Superior temporal gyrus (tissue), 1 donor: ENCODE data around the gene GPR21.

Source experiments
- DNase-seq: peaks from one replicate; pipeline ENCODE4 v3.0.0-alpha.2; 2016; ENCODE audit errors: extremely low spot score

The GPR21 gene, protein sequence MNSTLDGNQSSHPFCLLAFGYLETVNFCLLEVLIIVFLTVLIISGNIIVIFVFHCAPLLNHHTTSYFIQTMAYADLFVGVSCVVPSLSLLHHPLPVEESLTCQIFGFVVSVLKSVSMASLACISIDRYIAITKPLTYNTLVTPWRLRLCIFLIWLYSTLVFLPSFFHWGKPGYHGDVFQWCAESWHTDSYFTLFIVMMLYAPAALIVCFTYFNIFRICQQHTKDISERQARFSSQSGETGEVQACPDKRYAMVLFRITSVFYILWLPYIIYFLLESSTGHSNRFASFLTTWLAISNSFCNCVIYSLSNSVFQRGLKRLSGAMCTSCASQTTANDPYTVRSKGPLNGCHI

DNA sequence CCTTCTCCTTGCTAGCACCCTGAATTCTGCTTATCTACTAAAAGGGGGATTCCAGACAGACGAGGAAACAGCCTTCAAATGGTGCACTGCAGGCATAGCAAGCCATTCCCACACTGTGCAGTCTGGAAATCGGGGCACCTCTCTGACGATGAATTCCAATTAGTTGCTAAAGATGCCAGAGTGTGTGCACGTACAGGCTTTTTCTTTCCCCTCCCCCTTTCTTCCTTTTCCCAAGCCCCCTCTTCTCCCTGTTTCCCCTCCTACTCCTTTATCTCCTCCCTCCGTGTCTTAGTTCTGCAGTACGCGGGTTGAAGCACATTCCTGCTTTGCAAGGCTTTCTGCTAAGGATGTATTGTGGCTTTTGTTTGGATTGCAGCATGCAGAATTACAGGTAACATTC is at the start of gene GPR21:
TSS of gene GPR21 (plus strand) at position 316 of the 400 bp plus-strand sequence. CDS start 900 bp downstream, outside the sequence.
- peak; percentile 54 for DNase-seq

DNA sequence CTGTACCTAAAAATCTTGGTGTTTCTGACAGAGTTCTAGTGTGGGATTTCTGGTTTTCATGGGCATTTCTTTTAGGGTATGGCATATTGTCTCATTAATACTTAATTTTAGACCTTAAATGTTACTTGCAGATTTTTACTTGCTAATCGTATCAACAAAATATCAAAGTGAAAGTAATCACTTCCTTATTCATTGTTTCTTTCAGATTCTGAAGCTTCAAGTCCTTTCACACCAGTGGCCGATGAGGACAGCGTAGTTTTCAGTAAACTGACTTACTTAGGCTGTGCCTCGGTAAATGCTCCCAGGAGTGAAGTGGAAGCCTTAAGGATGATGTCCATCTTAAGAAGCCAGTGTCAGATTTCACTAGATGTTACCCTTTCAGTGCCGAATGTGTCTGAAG is 47.5 kb upstream of the GPR21 start:
- peak; percentile 13 for DNase-seq

DNA sequence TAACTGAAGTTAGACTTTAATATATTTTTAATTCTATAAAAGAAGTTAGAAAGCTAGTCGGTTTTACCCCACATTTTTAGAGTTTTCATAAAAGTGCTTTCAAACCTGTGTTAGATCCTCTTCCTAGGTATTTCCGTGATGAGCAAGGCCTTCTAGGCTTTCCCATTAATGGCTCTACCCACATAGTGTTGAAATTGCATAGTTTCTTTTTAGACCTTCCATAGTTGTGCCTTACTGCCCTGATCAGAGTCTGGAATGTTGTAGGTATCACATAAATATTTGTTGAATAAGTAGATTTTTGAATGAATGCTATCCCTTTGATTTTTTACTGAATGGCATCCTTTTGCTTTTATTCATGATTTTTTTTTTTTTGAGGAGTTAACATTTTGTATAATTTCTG is 45.3 kb upstream of the GPR21 start:
- DNase-seq: peak; percentile 9

DNA sequence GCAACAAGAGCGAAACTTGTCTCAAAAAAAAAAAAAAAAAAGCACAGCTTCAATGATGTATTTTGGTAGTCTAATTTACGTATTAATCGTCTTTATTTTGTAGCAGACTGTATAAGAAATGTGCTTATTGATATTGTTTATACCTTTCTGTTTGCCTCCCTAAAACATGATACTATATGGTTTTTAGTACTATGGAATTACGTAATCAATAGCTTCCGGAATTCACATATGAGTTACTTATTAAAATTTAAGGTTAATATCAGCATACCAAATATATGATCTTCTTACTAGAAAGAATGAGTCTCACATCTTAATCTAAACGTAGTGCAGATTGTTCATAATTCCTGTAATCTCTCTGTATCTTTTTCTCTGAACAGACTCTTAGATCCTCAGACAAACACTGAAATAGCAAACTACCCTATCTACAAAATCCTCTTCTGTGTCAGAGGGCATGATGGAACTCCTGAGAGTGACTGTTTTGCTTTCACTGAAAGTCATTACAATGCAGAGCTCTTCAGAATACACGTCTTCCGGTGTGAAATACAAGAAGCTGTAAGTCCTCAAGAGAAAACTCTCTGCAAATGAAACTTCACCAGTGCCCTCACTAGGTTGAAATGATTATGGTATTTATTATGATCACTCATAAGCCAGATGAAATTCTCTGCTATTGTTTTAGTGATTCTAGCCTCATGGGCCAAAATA is 44.4 kb upstream of the GPR21 start:
- peak; percentile 9 for DNase-seq

DNA sequence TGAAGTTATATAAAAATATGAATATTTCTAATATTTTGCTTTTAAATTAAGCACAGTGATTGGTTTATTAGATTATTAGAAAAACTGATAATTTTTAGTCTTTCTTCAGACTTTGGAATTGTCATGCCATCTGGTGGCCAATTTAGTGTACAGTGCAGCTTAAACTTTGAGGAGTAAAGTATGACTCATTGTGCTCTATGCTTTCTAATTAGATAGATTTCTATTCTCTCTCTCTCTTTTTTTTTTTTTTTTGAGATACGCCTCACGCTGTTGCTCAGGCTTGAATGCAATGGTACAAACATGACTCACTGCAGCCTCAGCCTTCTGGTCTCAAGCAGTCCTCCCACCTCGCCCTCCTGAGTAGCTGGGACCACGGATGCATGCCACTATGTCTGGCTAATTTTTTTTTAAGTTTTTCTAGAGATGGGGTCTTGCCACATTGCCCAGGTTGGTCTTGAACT is 42.1 kb upstream of the GPR21 start:
- DNase-seq: peak; percentile 79

DNA sequence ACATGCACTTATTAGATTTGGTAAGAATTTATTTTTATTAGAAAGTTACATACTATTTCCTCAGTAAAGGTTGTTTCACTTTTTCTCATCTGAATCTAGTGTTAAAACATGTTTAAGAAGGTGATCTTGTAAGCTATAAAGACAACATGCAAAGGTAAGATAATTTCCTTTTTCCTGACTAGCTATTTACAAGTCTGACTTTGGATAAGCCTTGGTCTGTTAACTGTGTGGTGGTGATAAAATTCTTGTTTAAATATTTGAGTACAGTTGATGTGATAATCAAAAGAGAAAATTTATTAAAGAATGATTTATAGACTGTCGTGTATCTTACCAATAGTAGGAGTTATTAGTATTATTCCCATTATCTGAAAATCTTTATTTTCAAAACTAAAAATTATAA is 36.9 kb upstream of the GPR21 start:
- no peak for DNase-seq

DNA sequence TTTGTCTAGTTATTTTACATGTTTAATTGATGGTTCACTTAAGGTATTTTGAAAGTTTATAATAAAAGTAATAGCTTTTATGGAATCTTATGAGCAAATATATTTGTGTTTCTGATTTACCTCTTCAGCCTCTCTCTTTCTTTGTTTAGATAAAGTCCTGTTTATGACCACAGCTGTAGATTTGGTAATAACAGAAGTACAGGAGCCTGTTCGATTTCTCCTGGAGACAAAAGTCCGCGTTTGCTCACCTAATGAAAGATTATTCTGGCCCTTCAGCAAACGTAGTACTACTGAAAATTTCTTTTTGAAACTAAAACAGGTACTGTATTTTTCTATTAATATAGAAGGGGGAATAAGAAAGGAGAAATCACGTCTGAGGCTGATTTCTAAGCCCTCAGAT is 35.0 kb upstream of the GPR21 start:
- DNase-seq: no peak

DNA sequence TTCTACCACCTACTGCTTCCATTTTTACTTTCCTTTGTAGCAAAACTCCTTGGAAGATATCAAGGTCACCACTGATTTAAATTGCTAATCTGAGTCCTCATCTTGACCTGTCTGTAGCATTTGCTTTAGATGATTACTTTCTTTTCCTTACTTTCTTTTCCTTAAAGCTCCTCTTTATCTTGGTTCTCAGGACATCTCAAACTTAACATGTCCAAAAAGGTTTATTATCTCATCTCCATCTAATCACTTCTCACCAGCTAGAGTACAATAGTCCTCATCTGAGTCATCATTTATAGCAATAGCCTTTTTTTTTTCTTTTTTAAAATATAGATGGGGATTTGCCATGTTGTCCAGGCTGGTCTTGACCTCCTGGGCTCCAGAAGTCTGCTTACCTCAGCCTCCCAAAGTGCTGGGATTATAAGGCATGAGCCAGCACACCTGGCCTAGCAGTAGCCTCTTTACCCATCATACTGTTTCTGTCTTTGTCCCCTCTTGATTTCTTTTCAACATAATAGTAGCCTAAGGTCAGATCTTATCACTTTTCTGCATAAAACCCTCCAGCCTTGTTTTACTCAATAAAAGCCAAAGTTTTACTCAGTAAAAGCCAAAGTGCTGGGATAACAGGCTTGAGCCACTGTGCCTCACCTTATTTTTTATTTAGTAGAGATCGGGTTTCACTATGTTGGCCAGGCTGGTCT is 32.9 kb upstream of the GPR21 start:
- DNase-seq: no peak

DNA sequence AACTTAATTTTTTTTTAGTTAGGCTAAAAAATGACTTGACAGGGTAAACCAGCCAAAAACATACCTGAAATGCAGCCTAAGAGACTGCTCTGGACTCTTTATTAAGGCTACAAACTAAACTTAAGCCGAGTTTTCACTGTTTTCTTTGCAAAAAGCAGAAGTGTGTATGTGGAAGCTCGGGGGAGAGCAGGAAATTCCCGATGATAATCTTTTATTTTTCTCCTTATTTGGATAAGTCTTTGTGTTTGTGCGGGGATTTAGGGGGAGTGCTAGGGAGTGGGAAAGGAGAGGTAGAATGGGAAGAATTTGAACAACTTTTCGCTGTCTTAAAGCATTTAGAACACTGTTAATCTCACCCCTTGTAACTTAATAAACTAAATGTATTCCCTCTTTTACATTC is 30.7 kb upstream of the GPR21 start:
- DNase-seq: no peak

DNA sequence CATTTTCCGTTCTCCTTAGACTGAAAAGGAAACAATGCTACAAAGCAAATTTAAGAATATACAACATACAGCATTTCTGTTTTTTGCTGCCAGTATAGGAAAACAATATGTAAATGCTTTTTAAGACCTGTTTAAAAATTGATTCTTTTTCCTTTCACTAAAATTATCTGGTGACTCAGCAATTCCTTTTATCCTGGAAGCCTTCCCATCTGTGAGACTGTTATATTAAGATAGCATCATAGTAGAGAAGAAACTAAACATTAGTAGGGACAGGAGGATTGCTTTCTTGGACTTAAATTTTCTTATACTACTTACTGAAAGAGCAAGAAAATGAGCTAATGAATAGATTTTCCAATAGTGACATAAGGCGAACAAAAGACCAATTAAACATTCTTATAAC is 30.0 kb upstream of the GPR21 start:
- no peak for DNase-seq

DNA sequence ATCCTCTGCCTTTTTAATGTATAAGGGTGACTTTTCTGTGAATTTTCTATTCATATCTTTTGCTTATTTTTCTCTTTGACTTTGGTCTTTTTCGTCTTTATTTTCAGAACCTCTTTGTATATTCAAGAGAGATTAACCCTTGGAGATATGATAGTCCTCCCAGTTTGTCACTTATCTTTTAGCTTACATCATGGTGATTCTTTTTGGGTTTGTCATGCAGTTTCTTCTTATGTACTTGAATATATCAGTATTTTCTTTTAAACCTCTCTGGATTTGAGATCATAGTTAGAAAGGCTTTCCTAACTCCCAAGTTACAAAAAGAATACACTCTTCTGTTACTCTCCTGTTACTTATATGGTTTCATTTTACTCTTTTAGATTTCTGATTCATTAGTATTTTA is 27.5 kb upstream of the GPR21 start:
- no peak for DNase-seq

DNA sequence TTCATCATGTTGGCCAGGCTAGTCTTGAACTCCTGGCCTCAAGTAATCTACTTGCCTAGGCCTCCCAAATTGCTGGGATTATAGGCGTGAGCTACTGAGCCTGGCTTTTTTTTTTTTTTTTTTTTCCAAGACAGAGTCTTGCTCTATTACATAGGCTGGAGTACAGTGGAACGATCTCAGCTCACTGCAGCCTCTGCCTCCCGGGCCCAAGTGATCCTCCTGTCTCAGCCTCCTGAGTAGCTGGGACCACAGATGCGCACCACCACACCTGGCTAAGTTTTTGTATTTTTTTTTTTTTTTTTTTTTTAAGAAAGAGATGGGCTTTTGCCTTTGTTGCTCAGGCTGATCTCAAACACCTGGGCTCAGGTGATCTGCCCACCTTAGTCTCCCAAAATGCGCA is 26.2 kb upstream of the GPR21 start:
- no peak for DNase-seq

DNA sequence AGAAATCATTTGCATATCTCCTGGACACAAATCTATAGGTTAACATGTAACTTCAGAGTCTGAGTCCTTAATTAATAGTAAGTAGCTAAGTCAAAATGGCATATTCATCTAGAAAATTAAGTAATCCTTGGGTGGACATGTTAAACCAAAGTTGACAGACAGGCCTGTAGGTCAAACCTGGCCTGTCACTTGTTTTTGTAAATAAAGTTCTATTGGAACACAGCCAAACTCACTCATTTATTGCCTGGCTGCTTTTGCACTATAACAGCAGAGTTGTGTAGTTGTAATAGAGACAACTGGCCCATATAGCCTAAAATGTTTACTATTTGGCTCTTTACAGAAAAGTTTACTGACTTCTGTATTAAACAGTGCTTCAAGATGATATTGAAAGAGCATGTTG is 24.6 kb upstream of the GPR21 start:
- DNase-seq: no peak

DNA sequence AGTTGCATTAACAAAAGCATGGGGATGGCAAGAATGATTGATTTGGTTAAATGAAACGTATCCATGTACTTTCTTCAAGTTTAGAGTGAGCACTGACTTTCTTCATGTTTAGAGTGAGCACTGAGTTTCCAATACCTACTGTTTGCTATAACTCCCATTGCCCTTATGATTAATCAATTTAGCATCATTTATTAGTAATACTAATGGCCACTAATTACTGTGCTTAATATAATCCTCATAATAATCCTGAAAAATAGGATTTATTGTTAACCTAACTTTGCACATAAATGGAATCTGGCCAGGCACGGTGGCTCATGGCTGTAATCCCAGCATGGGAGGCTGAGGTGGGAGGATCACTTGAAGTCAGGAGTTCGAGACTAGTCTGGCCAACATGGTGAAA is 22.1 kb upstream of the GPR21 start:
- no peak for DNase-seq

DNA sequence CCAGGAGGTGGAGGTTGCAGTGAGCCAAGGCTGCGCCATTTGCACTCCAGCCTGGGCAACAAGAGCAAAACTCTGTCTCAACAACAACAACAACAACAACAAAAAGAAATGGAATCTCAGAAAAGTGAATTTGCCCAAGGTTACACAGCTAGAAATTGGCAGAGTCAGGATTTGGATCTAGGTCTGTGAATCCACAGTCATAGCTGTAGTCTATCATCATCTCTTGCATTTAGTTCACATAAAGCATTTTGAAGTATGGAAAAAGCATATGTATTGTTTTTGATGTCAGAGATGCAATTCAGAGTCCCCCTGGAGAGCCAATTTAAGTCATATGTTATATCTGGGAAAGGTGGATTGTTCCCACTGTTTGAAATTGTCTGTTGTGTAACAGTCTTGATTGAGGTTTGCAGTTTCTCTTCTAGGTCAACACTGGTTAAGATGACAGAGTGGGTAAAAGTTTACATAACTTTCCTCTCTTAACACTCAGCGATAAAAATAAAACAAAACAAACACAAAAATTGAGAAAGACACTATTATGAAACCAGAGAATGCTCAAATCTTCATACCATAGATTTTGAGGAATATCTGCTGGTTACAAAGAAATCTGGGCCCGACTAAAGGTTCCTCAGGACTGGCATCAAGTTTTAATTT is 21.5 kb upstream of the GPR21 start:
- peak; percentile 30 for DNase-seq

DNA sequence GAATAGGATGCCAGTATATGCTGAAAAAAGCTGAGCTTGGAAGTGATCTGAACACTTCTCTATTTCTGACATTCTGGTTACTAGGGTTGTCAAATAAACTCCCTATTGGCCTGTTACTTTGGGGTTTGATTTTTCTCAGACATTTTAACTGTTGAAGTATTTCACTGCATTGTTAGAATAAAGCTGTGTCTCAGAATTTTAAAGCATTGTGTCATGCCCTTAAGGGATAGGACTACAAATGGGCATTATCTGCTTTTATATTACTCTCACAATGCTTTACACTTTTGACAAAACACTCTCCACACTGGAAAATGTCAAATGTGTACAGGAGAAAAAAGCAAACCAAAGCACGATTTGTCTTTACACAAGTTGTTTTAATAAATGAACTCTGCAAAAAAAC is 16.8 kb upstream of the GPR21 start:
- DNase-seq: no peak

DNA sequence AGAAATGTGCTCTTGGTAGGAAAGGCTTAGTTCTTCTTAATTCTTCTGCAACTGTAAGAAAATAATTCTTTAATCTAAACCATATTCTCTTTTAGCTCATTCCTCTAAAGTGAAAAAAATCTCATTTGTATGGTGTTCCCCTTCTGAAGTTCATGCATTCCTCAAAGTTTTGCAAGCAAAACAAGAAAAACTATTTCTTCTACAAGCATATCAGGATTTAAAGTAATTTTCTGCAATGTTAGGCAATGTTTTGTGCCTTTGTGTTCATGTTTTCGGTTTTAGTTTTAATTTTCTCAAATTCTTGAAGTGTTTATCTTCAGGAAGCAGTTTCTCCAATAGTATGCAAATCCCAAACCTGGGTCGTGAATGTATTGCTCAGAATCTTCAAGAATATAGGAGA is 12.7 kb upstream of the GPR21 start:
- no peak for DNase-seq

DNA sequence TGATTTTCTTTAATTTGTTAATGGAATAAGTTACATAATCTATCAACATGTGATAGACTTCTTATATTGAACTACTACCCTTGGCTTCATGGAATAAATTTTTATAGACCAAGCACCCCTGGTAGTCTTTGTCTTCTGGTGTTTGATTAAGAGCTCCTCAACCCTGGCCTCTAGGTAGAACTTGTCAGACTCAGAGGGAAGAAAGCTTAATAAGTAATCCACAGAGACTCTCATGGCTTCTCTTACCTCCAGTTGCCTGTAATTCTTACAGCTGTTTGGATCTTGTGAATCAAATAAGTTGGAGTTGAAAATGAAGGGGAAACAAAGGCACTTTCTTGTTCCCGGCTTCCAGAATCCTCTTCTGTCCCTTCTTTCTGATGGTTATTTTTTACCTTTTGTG is 7.0 kb upstream of the GPR21 start:
- DNase-seq: no peak

DNA sequence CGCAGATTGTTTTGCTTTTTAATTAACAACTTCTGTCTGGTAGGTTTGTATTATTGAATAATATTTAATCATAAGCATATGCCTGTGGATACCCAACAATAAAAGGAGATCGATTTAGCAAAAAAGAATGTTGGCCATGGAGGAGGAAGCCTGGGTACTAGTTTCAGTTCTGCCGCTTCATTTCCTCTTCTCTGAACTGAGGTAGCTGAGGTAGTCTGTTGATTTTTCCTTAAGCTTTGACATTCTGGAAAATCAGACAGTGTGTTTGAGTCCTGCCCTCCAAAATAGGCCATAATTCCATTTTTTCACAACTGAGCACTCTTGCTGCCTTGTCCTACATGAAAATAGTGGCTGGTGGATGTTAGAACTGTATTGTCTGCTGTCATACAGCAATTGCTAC is 6.0 kb upstream of the GPR21 start:
- no peak for DNase-seq

DNA sequence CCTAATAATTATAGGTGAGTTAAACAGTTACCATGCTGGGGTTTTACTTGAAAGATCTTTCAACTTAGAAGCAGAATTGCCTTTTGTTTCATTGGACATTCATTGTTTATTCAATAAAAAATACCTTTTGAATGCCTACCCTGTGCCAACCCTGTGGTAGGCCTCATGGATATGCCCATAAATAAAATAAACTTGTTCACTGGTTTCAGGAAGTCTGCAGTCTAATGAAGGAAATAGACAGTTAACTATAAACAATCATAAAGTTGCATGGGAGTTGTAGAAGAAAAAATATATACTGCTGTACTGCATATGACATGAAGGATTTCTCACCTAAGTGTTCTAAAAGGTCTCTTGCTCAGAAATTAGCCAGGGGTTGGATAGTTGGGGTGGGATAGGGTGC is 5.3 kb upstream of the GPR21 start:
- no peak for DNase-seq

DNA sequence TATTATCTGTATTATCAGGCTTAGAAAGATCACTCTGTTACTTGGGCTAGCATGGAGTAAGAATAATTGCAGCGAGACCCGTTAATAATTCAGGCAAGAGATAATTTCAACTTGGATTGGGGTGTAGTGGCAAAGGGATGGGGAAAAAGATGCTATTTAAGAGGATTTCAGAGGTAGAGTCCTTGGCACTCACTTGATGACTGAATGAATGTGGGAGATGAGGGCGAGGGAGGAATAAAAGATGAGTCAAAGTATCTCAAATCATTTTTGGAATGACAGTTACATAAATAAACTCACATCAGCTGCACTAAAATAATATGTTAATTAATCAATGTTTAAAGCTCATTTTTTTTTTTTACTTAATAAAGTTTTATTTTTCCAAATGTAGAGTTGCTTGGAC is 4.5 kb upstream of the GPR21 start:
- no peak for DNase-seq

DNA sequence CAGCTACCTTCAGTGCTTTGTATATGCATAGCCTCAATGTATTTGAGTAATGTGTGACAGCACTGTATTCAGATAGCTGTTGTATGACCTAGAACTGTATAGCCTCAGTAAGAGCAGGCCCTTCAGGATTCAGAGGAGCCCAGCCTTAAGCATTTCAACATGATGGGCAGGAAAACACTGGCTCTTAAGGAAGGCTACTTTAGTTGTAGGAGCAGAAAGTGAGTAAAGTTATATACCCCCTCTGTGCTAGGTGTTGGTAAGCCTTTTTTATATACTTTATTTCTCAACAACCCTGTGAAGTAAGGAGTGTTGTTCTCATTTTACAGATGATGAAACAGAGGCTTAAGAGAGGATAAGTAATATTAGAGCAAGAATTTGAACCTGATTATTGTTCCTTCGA is 1.5 kb upstream of the GPR21 start:
- no peak for DNase-seq
